HG02642 (cell line): ENCODE results near the gene SARM1.

Experiments
- ATAC-seq: cut with Tn5 transposase; IDR thresholded peaks from one replicate; pipeline ENCODE4 v1.9.1; 2021; ENCODE audit warnings: mild to moderate bottlenecking; ENCODE audit not compliant: unreplicated experiment, poor library complexity

SARM1 gene

DNA sequence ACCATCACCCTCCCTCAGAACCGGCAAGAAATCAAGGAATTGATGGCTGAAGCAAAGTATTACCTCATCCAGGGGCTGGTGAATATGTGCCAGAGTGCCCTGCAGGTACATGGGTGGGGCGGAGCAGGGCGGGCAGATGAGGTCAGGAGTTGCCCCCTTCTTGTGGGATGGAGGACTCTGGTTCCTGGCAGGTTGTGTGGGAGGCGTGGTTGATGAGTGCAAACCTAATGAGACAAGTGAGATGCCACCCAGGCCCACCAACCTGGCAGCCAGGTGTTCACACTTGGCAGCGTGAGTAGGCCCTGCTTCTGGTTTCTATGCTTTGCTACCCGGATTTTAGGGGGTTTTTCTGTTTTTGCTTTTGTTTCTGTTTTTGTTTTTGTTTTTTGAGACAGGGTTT lies 31.1 kb upstream of the SARM1 start:
- ATAC-seq, result no peak

DNA sequence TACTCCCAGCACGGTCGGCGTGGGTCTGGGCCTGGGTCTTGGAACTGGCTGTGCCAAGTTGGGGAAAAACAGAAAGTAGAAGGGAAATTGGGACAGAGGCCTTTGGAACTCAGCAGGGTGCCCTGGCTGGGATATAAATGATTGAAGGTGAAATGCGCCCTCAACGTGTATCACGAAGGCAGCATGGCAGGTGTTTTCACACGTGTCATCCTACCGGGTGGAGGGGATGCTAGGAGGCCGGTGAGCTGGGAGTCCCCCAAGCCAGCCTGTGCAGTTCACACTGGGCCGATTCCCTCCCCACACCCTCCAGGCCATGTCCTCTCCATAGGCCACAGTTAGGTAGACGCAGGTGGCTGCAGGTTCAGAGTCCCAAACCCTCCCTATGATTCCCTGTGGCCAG lies 30.0 kb upstream of the SARM1 start:
- no peak for ATAC-seq

DNA sequence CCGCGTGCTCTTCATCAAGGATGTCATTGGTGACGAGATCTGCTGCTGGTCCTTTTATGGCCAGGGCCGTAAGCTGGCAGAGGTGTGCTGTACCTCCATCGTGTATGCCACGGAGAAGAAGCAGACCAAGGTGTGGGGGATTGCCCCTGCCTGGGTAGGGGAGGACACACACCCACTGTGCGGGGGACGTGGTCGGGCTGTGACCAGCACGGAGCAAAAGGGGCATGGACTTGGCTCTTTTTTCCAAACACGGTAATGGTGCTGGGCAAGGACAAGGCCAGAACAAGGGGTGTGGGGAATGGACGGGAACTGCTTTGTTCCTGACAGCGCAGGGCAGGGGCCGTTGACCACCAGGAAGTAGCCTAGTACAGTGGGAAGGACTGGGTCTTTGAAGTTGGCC lies 29.2 kb upstream of the SARM1 start:
- ATAC-seq, result no peak

DNA sequence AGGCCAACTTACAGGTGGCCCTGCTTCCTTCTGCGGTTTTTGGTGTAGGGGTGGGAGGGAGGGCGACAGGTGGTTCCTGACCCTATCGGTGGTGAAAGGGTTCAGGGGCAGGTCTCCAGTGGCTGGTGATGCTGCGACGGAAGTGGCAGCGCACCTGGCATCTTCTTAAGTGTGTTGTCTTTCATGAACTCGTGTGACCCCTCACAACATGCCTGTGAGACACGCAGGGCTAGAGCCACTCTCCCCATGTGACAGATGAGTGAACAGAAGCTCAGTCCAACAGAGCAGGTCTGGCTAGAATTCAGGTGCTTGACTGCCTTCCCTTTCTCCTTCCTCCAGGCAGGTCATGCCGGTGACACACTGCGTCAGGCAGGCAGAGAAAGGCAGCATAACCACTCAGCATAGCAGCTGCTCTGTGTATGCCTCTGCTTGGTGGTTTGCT lies 28.0 kb upstream of the SARM1 start:
- ATAC-seq, result no peak

DNA sequence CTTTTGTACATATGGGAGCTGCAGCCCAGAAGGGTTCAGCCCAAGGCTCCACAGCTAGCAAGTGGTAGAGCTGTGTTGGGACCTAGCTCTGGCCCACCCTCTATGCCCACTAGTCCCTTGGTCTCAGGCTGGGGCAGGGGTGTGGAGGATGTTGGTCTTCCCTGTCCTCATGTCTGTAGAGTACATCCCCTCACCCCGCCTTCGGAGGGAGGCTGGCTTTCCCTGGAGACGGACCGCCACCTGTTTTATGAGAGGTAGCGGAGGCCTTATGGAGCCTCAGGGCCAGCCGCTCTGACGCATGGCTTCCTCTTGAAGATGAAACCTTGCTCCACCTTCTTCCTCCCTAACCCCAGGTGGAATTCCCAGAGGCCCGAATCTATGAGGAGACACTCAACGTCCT lies 27.5 kb upstream of the SARM1 start:
- no peak for ATAC-seq

DNA sequence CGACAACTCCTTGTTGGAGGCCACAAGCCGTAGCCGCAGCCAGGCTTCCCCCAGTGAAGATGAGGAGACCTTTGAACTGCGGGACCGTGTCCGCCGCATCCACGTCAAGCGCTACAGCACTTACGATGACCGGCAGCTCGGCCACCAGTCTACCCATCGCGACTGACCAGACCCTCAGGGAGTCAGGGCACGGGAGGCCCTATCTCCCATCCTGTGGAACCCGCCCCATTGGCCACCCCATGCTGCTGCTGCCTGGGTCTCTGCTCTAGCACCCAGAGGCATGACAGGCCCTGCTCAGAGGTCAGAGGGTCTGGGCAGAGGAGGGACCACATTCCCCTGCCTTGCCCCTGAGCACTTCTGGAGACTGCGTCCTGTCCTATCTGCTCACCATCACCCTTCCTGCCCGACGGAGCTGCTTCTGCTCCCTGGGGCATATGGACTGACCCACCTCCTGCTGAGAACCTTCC lies 27.0 kb upstream of the SARM1 start:
- ATAC-seq, result no peak

DNA sequence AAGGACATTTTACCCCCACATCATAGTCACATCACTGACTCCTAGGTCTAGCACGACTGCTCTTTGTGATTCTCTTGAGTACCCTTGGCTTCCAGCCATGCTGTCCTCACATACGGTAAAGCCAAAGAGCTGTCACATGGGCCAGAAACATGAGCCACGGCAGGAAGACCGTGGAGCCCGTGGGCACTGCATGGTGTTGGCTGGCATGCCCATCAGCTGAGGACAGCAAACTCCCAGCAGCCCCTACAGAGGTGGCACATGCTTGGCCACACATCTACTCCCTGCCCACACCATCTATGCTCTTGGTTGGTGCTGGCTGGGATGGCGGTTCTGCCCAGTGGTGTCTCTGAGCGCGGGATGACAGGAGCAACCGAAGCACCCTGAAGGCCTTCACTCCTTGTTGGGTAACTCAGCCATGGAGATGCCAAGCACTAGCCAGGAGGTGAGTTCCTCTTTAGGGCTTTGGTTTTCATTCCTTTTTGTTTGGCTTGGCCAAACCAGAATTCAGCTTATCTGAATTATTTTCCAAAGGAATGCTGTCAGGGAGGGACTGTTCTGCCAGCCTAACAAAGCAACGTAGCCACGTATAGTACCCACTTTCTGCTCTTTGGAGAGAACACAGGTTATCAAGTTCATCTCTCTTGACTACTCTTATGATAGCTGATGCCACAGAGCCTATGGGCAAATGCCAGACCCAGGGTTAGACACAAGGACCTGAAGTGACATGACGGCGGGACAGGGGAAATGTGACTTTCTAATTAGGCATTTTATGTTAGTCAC lies 25.9 kb upstream of the SARM1 start:
- no peak for ATAC-seq

DNA sequence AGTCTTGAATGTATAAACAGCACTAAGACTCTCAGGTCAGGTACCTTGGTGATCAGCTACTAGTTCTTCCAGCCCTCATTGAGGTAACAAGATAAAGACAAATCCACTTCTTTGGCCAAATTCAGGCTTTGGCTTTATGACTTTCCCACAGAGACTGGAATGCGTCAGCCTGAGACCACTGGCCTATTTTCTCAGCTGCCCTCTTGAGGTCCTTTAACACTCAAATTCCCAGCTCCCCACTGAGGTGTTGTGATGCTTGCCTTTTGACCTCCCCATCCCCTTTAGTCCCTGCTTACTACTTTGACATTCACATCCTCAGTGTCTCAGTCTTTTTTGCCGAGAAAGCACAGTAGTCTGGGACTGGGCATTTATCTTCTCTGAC lies 25.3 kb upstream of the SARM1 start:
- ATAC-seq, result no peak

DNA sequence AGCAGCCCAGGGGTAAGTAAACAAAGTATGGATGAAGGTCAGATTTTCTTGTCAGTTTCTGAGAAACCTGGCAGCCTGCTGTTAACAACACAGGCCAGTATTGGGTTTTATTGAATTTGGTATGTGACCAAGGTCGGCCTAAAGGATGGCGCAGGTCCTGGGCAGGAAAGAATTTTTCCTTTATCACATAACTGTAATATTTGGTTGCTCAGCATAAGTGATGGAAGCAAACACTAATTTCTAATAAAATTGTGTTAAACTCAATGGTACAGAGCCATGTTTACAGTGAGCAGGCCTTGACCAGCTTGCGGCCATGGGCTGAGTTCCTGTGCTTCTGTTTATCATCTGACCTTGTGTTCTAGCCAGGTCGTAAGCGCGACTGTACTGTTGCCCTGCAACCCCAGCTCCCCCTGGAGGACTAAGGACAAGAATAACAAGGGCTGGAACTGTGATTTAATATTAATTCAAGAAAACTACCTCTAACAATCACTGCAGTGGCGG lies 24.7 kb upstream of the SARM1 start:
- ATAC-seq, result no peak

DNA sequence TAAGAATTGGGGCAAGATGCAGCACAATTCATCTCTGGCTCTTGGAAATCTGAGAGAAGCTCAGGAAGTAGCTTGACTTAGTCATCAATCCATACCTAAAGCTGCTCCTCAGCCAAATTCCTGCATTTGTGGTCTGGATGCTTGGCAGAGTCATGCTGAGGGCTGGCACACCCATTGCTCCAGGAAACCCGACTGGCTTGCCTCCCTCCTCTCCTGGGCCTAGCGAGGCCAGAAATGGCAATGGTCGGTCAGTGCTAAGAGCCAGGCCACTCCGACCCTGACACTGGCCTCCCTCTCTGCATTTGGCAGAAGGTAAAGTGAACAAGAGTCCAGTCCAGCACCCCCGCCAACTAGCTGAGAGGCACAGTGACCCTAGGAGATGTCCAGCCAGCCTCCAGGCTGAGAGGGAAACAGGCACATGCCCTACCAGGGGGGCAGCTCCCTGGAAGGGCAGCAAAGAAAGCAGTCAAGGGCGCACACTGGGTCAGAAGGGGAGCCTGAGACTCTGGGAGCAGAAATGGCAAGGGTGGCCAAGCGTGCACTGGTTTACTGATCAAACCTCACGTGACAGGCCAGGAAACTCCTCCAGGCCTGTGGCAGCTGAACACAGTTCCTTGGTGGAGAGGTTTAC lies 24.1 kb upstream of the SARM1 start:
- no peak for ATAC-seq

DNA sequence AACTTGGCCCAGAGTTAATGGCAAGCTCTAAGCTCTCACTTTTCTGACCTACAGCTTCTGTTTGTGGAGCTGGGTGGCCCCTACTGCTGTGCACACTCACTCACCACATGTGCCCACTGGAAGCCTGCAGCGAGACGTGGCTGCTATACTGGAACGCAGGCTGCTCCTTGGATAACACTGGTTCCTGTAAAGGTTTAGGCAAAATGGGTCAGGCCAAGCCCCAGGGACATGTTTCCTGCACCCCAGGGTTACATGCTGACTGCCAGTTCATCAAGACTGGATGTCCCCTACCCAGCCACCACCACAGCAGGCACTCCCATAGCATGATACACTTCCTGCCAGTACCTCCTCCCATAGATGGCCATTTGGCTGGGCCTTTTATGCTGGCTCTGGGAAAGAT lies 22.5 kb upstream of the SARM1 start:
- ATAC-seq, result no peak

DNA sequence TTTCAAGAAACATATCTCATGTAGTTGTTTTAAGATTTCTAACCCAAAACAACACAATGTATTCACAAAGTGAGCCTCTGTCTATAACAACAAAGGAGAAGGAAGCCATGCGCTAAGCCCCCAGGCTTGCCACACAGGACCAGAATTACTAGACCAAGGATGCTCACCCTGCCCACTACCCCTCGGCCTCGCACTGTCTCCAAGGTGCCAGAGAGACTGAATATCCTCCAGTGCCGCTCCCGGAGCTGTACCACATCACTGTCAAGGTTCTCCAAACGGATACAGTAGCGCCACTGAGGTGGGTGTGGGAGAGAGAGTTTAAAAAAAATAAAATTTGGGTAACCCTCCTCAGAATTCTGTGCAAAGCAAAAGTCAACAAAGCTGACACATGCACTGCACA lies 21.2 kb upstream of the SARM1 start:
- ATAC-seq, result no peak

DNA sequence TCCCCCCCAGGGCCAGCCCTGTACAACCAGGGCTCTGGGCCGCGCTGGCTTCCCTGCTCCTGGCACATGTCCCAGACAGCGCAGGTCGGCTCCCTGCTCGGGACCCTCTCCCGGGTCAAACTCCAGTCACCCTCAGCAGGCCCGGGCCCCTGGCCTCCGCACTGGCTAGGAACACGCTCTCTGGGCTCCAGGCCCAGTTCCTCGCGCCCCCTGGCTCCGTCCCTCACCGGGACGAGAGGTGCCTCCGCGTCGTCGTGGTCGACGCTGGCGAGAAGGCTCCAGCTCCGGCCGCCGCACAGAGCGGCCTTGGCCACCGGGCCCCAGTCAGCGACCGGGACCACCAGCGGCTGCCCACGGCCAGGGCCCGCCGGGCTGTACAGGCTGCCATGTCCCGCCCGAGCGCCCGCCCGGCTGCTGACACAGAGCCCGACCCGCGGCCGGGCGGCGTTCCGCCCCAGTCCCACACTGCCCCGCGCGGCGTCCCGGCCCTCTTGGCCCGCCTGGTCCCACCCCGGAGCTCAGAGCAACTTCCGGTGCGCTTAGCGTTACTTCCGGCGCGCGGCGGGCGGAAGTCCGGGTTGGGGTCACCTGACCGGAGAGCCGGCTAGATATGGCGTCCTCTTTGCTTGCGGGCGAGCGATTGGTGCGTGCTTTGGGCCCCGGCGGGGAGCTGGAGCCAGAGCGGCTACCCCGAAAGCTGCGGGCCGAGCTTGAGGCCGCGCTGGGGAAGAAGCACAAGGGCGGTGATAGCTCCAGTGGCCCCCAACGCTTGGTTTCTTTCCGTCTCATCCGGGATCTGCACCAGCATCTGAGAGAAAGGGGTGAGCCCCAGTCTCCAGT lies 14.2 kb upstream of the SARM1 start, which contains the start of gene POLDIP2:
TSS of gene POLDIP2 (minus strand) at position 467 of the 840 bp plus-strand sequence. CDS start at position 388, 79 bp downstream.
- peak; percentile 97 for ATAC-seq

DNA sequence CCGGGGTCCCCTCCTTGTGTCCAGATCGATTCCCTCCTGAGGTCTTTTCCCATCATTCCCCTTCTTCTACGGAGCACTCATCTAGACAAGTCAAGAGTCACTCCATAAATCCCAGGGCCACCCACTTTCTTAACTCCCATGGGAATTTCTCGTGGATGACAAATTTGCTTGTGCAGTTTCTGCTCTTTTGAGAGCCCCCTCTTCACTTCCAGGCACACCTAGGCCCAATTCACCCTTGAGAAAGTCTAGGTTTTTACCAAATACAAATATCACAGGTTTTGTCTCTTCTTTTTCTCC lies 13.6 kb upstream of the SARM1 start:
- ATAC-seq, result no peak

DNA sequence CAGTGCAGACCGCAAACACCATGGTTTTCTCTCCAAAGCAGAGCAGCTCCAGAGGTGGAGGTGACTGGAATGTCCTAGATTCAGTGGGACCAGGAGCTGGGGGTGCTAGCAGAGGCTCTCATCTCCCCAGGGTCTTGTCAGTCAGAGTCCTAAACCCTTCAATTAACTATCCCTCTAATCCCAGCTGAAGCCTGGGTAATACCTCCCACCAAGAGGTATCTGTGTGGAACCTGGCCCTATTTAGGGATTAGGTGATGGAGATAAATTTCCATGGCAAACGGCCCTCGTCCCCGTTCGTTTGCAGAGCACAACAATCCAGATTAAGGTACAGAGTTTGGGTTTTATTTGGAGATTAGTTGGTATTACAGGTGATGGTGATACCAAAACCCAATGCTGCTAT lies 8.3 kb upstream of the SARM1 start:
- ATAC-seq, result no peak

DNA sequence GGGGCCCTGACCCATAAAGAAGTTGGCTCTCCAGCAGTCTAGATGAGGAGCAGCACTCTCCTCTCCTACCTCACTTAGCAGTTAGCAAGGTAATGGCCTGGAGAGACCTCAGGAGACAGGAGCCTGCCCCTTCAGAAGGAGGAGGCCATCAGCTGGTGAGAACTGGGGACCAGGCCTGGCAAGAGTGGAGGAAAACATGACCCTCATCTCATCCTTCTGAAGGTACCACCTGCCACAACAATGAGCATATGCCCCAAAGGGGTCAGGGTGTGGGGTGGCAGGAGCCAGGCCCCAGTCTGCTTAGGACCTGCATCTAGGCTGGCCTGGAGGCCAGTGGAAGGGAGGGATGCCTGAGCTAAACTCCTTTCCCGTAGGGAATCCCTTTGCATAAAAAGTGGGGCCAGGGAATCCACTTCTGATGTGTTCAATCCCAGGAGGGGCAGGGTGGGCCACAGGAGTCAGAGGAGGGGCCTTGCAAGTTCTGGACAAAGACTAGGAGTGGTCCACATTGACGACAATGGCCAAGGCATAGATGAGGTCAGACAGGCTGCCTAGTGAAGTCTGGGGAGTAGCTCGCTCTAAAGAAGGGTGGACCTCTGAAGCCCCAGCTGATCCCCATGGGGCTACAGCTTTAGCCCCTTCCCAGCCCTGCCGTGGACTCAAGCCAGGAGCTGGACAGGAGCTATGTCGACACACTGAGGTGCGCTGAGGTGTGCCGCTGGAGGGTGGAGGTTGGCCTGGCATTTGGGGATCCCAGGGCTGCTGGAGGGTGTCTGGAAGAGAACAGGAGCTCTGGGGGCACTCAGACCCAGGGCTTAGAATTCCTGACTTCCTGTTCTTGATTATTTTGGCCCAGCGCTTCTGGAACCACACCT lies 7.5 kb upstream of the SARM1 start:
- no peak for ATAC-seq

DNA sequence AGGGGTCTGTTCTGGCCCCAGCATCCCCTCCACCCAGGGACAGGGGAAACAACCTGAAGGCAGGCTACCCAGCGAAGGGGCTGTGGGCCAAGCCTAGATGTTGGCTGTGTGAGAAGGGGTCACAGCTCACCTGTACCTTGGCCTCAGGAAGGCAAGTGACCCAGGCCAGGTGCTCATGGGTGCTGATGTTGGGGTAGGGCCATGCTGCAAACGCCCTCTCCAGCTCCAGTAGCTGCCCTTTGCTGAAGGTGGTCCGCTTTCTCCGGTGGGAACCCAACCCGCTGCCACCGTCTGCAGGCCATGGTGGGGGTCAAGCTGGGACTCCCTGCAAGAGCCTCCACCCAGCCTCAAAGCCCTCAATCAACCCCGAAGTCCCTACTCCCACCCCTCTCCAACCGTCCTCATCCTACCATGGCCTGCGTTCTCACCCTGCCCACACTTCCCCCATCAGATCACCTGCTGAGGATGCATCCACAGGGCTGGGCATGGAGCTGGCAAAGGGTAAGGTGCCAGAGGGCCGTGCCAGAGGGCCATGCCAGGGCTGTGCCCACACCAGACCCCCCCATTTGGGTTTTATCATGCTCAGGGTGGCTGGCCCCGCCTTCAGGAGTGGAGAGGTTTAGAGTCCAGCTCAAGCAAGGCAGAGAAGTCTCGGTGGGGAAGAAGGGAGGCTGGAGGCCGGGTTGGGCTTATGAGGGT lies 6.7 kb upstream of the SARM1 start, which contains the start of gene SEBOX:
TSS of gene SEBOX (minus strand) at position 535 of the 699 bp plus-strand sequence. CDS start at position 487, 48 bp downstream.
- no peak for ATAC-seq

DNA sequence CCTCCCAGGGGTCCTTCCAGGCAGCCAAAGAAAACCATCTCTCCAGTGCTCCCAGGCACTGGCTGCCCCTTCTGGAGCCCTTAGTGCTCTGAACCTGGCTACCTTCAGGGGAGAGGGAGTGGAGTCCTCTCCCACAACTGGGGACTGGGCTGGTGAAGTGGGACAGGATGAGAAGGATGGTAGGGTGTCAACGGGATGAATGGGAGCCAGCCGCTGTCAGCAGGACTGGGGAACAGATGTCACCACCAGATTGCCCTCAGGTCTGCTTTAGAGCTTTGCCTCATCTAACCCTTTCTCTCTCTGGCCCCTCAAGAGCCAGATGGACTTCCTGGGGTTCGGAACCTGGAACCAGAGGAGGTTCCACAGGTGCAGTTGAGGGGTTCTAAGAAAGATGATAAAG lies 6.0 kb upstream of the SARM1 start:
- ATAC-seq, result no peak

DNA sequence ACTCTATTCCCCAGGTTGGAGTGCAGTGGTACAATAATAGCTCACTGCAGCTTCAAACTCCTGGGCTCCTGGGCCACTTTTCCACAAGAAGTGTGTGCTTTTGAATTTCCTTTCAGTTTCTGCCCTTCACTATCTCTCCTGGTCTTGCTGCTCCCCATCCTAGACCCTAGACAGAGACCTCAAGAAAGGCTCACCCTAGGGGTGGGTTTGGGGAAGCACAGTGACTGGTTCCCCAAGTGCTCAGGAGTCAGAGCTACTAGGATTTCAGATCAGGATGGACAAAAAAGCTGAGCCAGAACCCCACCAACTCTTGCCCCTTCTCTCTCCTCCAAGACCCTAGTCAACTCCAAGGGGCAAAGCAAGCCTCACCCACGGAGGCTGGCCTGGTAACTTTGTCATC lies 4.9 kb upstream of the SARM1 start:
- ATAC-seq, result no peak
